NCI-H2171 (cell line): ENCODE data around the gene KRT75.
A peak's percentile ranks its signal among the peaks of the same experiment; 100 is the strongest.

Experiments used
- DNase-seq: peaks from one replicate; lab custom pipeline; 2025; lab: John Stamatoyannopoulos, UW

KRT75 gene

GRCh38 chr12:52391618-52392002 lies 42.6 kb downstream of the KRT75 start:
- DNase-seq, result peak; percentile 93

GRCh38 chr12:52390739-52391617 lies 43.2 kb downstream of the KRT75 start:
- DNase-seq, result no peak

- DNase-seq, result no peak
These were observed 44.6 kb downstream of the KRT75 start for GRCh38 chr12:52389313-52390207.

GRCh38 chr12:52387859-52388258 lies 46.3 kb downstream of the KRT75 start:
- no peak for DNase-seq

GRCh38 chr12:52385226-52385702 lies 48.9 kb downstream of the KRT75 start, which contains the start of gene KRT84:
Gene KRT84 (minus strand): TSS chr12:52385652. CDS start chr12:52385585, 67 bp downstream.
- DNase-seq, result no peak

- DNase-seq, result no peak
These were observed 50.8 kb downstream of the KRT75 start for GRCh38 chr12:52383331-52383730.

GRCh38 chr12:52382854-52383253 lies 51.3 kb downstream of the KRT75 start:
- DNase-seq, result no peak

GRCh38 chr12:52381206-52381605 lies 53.0 kb downstream of the KRT75 start:
- no peak for DNase-seq

- no peak for DNase-seq
These were observed 53.9 kb downstream of the KRT75 start for GRCh38 chr12:52380271-52380694.

GRCh38 chr12:52379536-52379935 lies 54.6 kb downstream of the KRT75 start:
- no peak for DNase-seq

- no peak for DNase-seq
These were observed 56.1 kb downstream of the KRT75 start for GRCh38 chr12:52378091-52378490.

GRCh38 chr12:52377266-52377665 lies 56.9 kb downstream of the KRT75 start:
- no peak for DNase-seq
